Measurements from ENCODE around the gene PCDHA13. TPM values are rescaled to one million over a fixed set of nuclear protein-coding genes. Genes with fewer than 3 reads are reported as not detected.

The PCDHA13 gene
- total RNA-seq, 1 experiment from 2014 or later: not detected

DNA sequence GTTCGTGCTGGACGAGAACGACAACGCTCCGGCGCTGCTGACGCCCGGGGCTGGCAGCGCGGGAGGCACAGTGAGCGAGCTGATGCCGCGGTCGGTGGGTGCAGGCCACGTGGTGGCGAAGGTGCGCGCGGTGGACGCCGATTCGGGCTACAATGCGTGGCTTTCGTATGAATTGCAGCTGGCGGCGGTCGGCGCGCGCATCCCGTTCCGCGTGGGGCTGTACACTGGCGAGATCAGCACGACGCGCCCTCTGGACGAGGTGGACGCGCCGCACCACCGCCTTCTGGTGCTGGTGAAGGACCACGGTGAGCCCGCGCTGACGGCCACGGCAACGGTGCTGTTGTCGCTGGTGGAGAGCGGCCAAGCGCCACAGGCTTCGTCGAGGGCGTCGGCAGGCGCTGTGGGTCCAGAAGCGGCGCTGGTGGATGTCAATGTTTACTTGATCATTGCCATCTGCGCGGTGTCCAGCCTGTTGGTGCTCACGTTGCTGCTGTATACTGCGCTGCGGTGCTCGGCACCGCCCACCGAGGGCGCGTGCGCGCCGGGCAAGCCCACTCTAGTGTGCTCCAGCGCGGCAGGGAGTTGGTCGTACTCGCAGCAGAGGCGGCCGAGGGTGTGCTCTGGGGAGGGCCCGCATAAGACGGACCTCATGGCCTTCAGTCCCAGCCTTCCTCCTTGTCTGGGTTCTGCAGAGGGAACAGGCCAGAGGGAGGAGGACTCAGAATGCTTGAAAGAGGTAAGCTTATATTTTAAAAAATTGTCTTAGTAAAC, 2.2 kb downstream of the PCDHA13 start:
- ChIA-PET RAD21 (ENCODE audit: low non-redundant PET in 1 of 2, low total read pairs in 2 of 2, uncharacterized antibody in 2 of 2, unreplicated experiment in 2 of 2) (interaction anchor here (0.9 to 1.6 kb wide), 2 partner anchors 156 kb away, joined by 3 to 8 read pairs; no protein-coding TSS in a partner anchor), POLR2A (no interaction called here), CTCF (interaction anchor here (1.0 kb wide), 1 partner anchor 156 kb away, joined by 3 read pairs; no protein-coding TSS in a partner anchor)
- H3K4me1 ChIP-seq (ENCODE audit: control insufficient read depth in 1 of 2, insufficient read depth in 2 of 2, low read length in 2 of 2): no peaks in the 10 kb centered on the region
- DNase-seq (ENCODE audit: low read depth, low spot score): no peak
- H3K4me3 ChIP-seq (replicated peaks in 1 of 2; ENCODE audit: low read depth in 1 of 2, low read length in 2 of 2): no peak overlapping the region
- no TSS peak for BruUV-seq (replicated peaks)
- no peaks in the 10 kb centered on the region for H3K9me3 ChIP-seq (ENCODE audit: control insufficient read depth in 1 of 2, insufficient read depth in 1 of 2, low read depth in 1 of 2, low read length in 2 of 2)
- H2AFZ ChIP-seq (ENCODE audit: low read depth, low read length, poor library complexity, severe bottlenecking): no peak overlapping the region
- H4K20me1 ChIP-seq (ENCODE audit: insufficient read depth): no peaks in the 10 kb centered on the region
- no peak overlapping the region for H3K4me2 ChIP-seq (ENCODE audit: low read length)
- intact Hi-C loops (cut with micrococcal nuclease): no loop called here
- H3K27ac ChIP-seq (ENCODE audit: low read depth, low read length): no peak overlapping the region
- no peak for ATAC-seq
- H3K27me3 ChIP-seq (ENCODE audit: insufficient read depth, low read length): no peaks in the 10 kb centered on the region
- H3K9ac ChIP-seq (ENCODE audit: low read length): no peak overlapping the region
- TF ChIP-seq SRF (IDR thresholded peaks at IDR 0.05; ENCODE audit: low read depth) (no peak), CBX3 (IDR thresholded peaks at IDR 0.05; ENCODE audit: low read depth) (no peak), SIN3A (IDR thresholded peaks at IDR 0.05; ENCODE audit: low read depth) (no peak), TCF7L2 (IDR thresholded peaks at IDR 0.05; ENCODE audit: borderline replicate concordance, extremely low read depth, insufficient read depth, insufficient read length) (no peak), FOSL1 (IDR thresholded peaks at IDR 0.05; ENCODE audit: low read depth) (no peak)
- TF ChIP-seq, protein P1, sequence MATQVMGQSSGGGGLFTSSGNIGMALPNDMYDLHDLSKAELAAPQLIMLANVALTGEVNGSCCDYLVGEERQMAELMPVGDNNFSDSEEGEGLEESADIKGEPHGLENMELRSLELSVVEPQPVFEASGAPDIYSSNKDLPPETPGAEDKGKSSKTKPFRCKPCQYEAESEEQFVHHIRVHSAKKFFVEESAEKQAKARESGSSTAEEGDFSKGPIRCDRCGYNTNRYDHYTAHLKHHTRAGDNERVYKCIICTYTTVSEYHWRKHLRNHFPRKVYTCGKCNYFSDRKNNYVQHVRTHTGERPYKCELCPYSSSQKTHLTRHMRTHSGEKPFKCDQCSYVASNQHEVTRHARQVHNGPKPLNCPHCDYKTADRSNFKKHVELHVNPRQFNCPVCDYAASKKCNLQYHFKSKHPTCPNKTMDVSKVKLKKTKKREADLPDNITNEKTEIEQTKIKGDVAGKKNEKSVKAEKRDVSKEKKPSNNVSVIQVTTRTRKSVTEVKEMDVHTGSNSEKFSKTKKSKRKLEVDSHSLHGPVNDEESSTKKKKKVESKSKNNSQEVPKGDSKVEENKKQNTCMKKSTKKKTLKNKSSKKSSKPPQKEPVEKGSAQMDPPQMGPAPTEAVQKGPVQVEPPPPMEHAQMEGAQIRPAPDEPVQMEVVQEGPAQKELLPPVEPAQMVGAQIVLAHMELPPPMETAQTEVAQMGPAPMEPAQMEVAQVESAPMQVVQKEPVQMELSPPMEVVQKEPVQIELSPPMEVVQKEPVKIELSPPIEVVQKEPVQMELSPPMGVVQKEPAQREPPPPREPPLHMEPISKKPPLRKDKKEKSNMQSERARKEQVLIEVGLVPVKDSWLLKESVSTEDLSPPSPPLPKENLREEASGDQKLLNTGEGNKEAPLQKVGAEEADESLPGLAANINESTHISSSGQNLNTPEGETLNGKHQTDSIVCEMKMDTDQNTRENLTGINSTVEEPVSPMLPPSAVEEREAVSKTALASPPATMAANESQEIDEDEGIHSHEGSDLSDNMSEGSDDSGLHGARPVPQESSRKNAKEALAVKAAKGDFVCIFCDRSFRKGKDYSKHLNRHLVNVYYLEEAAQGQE (IDR thresholded peaks at IDR 0.05; ENCODE audit: low read depth): no peak
- TF ChIP-seq, protein P2, sequence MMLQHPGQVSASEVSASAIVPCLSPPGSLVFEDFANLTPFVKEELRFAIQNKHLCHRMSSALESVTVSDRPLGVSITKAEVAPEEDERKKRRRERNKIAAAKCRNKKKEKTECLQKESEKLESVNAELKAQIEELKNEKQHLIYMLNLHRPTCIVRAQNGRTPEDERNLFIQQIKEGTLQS (IDR thresholded peaks at IDR 0.05): no peak
- TF ChIP-seq, protein P3, sequence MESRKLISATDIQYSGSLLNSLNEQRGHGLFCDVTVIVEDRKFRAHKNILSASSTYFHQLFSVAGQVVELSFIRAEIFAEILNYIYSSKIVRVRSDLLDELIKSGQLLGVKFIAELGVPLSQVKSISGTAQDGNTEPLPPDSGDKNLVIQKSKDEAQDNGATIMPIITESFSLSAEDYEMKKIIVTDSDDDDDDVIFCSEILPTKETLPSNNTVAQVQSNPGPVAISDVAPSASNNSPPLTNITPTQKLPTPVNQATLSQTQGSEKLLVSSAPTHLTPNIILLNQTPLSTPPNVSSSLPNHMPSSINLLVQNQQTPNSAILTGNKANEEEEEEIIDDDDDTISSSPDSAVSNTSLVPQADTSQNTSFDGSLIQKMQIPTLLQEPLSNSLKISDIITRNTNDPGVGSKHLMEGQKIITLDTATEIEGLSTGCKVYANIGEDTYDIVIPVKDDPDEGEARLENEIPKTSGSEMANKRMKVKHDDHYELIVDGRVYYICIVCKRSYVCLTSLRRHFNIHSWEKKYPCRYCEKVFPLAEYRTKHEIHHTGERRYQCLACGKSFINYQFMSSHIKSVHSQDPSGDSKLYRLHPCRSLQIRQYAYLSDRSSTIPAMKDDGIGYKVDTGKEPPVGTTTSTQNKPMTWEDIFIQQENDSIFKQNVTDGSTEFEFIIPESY (IDR thresholded peaks at IDR 0.05; ENCODE audit: extremely low read depth, insufficient replicate concordance, low read length): no peak
- TF ChIP-seq, protein P4, sequence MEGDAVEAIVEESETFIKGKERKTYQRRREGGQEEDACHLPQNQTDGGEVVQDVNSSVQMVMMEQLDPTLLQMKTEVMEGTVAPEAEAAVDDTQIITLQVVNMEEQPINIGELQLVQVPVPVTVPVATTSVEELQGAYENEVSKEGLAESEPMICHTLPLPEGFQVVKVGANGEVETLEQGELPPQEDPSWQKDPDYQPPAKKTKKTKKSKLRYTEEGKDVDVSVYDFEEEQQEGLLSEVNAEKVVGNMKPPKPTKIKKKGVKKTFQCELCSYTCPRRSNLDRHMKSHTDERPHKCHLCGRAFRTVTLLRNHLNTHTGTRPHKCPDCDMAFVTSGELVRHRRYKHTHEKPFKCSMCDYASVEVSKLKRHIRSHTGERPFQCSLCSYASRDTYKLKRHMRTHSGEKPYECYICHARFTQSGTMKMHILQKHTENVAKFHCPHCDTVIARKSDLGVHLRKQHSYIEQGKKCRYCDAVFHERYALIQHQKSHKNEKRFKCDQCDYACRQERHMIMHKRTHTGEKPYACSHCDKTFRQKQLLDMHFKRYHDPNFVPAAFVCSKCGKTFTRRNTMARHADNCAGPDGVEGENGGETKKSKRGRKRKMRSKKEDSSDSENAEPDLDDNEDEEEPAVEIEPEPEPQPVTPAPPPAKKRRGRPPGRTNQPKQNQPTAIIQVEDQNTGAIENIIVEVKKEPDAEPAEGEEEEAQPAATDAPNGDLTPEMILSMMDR (IDR thresholded peaks at IDR 0.05 in 2 of 3, conservative IDR thresholded peaks at IDR 0.05 in 1 of 3; ENCODE audit: borderline replicate concordance in 1 of 3, insufficient read depth in 1 of 3, low read depth in 2 of 3, low read length in 2 of 3): no peak
- H3K36me3 ChIP-seq (ENCODE audit: control insufficient read depth in 1 of 2, insufficient read depth in 2 of 2, low read length in 2 of 2): no peaks in the 10 kb centered on the region
- H3K9me2 ChIP-seq (ENCODE audit: insufficient read depth): no peaks in the 10 kb centered on the region
- H3K79me2 ChIP-seq (ENCODE audit: insufficient read depth, low read length): no peaks in the 10 kb centered on the region

Measured in HCT116 (cell line).